GM18861 (cell line): ENCODE measurements around the gene PKNOX1.
"Not testable (repeated sequence)": the region's sequence is repeated elsewhere in the genome, so short reads cannot be mapped to it uniquely, and the experiment has no call there.

ENCODE experiments used
- ATAC-seq: cut with Tn5 transposase; IDR thresholded peaks from one replicate; pipeline ENCODE4 v1.9.1; 2021; ENCODE audit not compliant: unreplicated experiment

PKNOX1 gene

GRCh38 chr21:43044547-43044946 lies 70.2 kb downstream of the PKNOX1 start:
- not testable (repeated sequence) for ATAC-seq

- not testable (repeated sequence) for ATAC-seq
Observed at GRCh38 chr21:43045165-43045875, 71.0 kb downstream of the PKNOX1 start.

GRCh38 chr21:43045876-43046821 lies 71.8 kb downstream of the PKNOX1 start:
- not testable (repeated sequence) for ATAC-seq

- ATAC-seq = not testable (repeated sequence)
Observed at GRCh38 chr21:43053112-43053511, 78.8 kb downstream of the PKNOX1 start.

- ATAC-seq = not testable (repeated sequence)
Observed at GRCh38 chr21:43062955-43063664, 88.7 kb downstream of the PKNOX1 start.

- ATAC-seq = not testable (repeated sequence)
Observed at GRCh38 chr21:43064265-43064917, 90.0 kb downstream of the PKNOX1 start.

GRCh38 chr21:43065991-43066390 lies 91.6 kb downstream of the PKNOX1 start:
- not testable (repeated sequence) for ATAC-seq

- ATAC-seq = not testable (repeated sequence)
Observed at GRCh38 chr21:43066690-43067089, 92.3 kb downstream of the PKNOX1 start.

- ATAC-seq = not testable (repeated sequence)
Observed at GRCh38 chr21:43068065-43068464, 93.7 kb downstream of the PKNOX1 start.

- ATAC-seq = not testable (repeated sequence)
Observed at GRCh38 chr21:43069682-43070081, 95.3 kb downstream of the PKNOX1 start.

- ATAC-seq = not testable (repeated sequence)
Observed at GRCh38 chr21:43072742-43073141, 98.4 kb downstream of the PKNOX1 start.

GRCh38 chr21:43074401-43075169 lies 100.2 kb downstream of the PKNOX1 start:
- not testable (repeated sequence) for ATAC-seq

GRCh38 chr21:43075170-43076022 lies 101.0 kb downstream of the PKNOX1 start, which contains the start of gene CBS:
Gene CBS, minus strand, starts transcription at chr21:43075835. Its CDS starts 3,642 bp downstream, at chr21:43072193.
- ATAC-seq = not testable (repeated sequence)

GRCh38 chr21:43076023-43076637 lies 101.8 kb downstream of the PKNOX1 start:
- not testable (repeated sequence) for ATAC-seq

GRCh38 chr21:43076643-43077042 lies 102.3 kb downstream of the PKNOX1 start:
- ATAC-seq = not testable (repeated sequence)

- not testable (repeated sequence) for ATAC-seq
Observed at GRCh38 chr21:43082587-43083300, 108.4 kb downstream of the PKNOX1 start.
